Fibroblast of lung (primary cell): Measurements from ENCODE around the gene SDR39U1.

Source experiments
- EZH2 ChIP-seq: IDR thresholded peaks from 2 replicates; pipeline ENCODE4 v1.5.1; 2012; ENCODE audit warnings: low read length, control low read depth, mild to moderate bottlenecking; ENCODE audit errors: missing control alignments
- TF ChIP-seq, protein P1 (sequence below), 2 donors: IDR thresholded peaks in 1 of 2; conservative IDR thresholded peaks in 1 of 2; 1 replicate in 1 of 2; 2 replicates in 1 of 2; pipeline ENCODE4 v1.5.1; 2011 to 2012; ENCODE audit warnings: low read length in 2 of 2, control low read depth in 1 of 2, inconsistent platforms in 1 of 2, low read depth in 1 of 2, mild to moderate bottlenecking in 1 of 2

DNA sequence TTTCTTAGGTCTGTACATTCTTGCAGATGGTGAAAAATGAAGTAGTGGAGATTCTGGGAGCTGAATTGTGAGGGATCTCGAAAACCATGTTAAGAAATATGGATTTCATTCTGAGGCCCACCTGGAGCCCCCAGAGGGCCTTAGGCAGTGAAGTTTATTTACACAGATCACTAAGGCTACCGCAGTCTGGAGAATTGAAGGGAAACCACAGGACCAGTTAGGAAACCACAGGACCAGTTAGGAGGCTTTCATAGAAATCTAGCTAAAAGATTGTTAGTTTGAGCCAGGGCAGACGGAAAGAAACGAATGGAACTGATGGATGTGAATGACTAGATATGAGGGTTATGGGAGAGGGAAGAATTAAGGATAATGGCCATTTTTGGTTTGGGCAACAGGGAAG, 20.3 kb downstream of the SDR39U1 start:
- TF ChIP-seq, protein P1, sequence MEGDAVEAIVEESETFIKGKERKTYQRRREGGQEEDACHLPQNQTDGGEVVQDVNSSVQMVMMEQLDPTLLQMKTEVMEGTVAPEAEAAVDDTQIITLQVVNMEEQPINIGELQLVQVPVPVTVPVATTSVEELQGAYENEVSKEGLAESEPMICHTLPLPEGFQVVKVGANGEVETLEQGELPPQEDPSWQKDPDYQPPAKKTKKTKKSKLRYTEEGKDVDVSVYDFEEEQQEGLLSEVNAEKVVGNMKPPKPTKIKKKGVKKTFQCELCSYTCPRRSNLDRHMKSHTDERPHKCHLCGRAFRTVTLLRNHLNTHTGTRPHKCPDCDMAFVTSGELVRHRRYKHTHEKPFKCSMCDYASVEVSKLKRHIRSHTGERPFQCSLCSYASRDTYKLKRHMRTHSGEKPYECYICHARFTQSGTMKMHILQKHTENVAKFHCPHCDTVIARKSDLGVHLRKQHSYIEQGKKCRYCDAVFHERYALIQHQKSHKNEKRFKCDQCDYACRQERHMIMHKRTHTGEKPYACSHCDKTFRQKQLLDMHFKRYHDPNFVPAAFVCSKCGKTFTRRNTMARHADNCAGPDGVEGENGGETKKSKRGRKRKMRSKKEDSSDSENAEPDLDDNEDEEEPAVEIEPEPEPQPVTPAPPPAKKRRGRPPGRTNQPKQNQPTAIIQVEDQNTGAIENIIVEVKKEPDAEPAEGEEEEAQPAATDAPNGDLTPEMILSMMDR (conservative IDR thresholded peaks at IDR 0.05 in 1 of 2, IDR thresholded peaks at IDR 0.05 in 1 of 2; ENCODE audit: low read depth in 1 of 2, low read length in 2 of 2): no peak
- TF ChIP-seq EZH2: no peak
